GM12874 (cell line): ENCODE results near the gene TEX19.

Experiments
- CTCF ChIP-seq: IDR thresholded peaks from 2 replicates; pipeline ENCODE4 v1.5.1; 2011; ENCODE audit warnings: low read depth, mild to moderate bottlenecking, control low read depth, low read length, moderate library complexity; ENCODE audit not compliant: insufficient read depth

Gene TEX19

DNA sequence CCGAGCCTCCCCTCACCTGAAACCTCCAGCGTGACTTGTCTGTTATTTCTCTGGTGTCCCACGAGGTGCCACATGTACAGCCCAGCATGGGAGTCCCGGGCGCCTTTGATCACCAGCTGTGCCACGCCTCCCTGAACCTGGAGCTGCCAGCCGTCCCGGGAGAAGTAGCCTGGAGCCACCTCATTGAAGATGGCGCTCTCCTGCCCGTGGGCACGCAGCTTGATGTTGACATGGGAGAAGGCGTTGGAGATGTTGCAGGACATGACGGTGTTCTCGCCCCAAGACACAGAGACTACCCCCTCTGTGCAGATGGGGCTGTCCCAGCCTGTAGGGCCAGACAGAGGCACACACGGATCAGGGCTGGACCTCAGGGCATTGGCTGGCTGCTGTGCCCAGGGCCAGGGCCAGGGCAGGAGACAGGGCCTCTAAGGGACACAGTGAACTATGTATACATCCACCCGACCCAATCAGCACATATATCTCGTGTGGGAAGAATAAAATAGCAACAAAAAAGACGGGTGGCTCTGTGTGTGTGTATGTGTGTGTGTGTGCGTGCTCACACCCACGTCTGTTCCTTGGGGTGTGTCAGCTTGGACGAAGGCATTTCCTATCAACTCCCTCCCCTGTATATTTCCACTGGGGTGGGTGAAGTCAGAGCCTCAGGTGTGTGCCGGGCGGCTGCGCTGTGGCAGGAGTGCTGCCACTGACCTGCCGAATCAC lies 34.3 kb upstream of the TEX19 start:
- TF ChIP-seq CTCF, result no peak

- no peak for TF ChIP-seq CTCF
These were observed 33.5 kb upstream of the TEX19 start for GRCh38 chr17:82325286-82326180.

GRCh38 chr17:82327289-82327688 lies 31.8 kb upstream of the TEX19 start:
- no peak for TF ChIP-seq CTCF

DNA sequence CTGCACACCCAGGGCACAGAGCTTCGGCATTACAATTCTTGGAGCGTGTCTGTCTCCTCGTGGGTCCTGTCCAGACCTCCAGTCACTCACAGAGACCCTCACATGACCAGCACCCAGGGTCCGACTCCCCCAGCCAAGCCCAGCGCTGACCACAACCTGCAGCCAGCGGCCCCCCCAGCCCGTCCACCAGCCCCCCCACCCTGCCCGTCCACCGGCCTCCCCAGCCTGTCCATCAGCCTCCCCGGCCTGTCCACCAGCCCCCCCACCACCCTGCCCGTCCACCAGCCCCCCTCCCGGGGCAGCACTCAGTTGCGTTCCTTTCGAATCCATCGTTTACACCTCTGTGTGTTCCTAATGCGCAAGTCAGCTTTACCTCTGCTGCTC lies 31.3 kb upstream of the TEX19 start:
- TF ChIP-seq CTCF, result no peak

DNA sequence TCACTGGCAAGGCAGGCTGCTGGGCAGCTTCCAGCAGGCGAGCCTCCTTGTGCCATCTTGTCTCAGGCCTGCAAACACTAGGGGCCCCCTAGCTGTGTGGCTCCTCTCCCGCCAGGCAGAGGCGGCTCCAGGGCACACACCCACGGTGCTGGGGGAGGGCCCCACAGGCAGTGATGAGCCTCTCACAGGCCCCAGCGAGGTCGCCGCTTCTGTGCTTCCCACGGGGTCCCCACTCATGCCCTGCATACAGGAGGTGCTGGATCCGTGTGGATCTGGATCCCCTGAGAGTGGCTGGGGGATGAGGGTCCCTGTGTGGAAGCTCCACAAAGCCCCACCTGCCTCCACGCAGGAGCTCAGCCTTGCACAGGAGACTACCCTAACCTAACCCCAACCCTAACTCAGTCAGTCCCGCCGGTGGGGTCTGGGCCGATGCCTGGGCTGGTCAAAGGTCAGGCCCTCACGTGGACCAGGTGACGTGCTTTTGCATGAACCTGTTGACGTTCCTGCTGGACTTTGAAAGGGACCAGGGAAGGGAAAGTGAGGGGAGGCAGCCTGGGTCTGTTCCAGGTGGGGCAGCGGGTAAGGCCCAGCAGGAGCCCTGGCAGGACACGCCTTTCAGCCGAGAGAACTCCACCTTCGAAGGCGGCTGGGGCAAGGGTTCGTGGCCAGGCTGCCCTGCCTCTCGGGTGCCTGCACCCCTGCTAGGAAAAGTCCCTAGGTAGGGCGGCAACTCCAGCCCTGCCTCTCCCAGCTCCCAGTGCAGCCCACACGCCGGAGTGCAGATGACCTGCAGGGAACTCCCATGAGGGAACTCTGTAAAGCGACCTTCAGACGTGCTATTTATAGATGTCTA lies 30.7 kb upstream of the TEX19 start:
- no peak for TF ChIP-seq CTCF

- TF ChIP-seq CTCF, result no peak
These were observed 30.0 kb upstream of the TEX19 start for GRCh38 chr17:82328994-82329507.

GRCh38 chr17:82329683-82330321 lies 29.2 kb upstream of the TEX19 start:
- no peak for TF ChIP-seq CTCF
